ENCODE measurements around the gene ARHGAP45. TPM values are rescaled to one million over a fixed set of nuclear protein-coding genes. Genes with fewer than 3 reads are reported as not detected.

The ARHGAP45 gene
- total and polyA plus RNA-seq, 9 of the 15 experiments (the other 6 are each of a cell fraction or from before 2014, with no cell fraction given), result 0.08 to 22.1 (median 4.2) TPM

- TF ChIP-seq CHD7 (IDR thresholded peaks at IDR 0.05; ENCODE audit: low read depth, low read length), result no peak
- no peak for TF ChIP-seq DMBX1 (CRISPR knock-in tag; IDR thresholded peaks at IDR 0.05; ENCODE audit: borderline replicate concordance)
- TF ChIP-seq POLR2AphosphoS5 (IDR thresholded peaks at IDR 0.05; ENCODE audit: control insufficient read depth, insufficient read depth, low read depth, low read length), result no peak
- TF ChIP-seq E2F1 (CRISPR knock-in tag; IDR thresholded peaks at IDR 0.05), result no peak
- TF ChIP-seq EGR1 (conservative IDR thresholded peaks at IDR 0.05), result peak; percentile 79
- TF ChIP-seq BDP1 (IDR thresholded peaks at IDR 0.05; ENCODE audit: insufficient read depth, insufficient read length), result no peak
- TF ChIP-seq GTF2E2 (tag; IDR thresholded peaks at IDR 0.05), result 0 out of 2 replicates have a peak, but pooled peaks have one; percentile 30
- no peak for TF ChIP-seq MAFG (tag; conservative IDR thresholded peaks at IDR 0.05)
- no peak for TF ChIP-seq ZBTB12 (CRISPR knock-in tag; IDR thresholded peaks at IDR 0.05)
- TF ChIP-seq HNRNPUL1 (IDR thresholded peaks at IDR 0.05; ENCODE audit: low read length), result no peak
- TF ChIP-seq COPS2 (conservative IDR thresholded peaks at IDR 0.05), result no peak
These were observed 40.8 kb upstream of the ARHGAP45 start, which contains the start of gene CNN2 (continued) for GRCh38 chr19:1025960-1026782.
